Thyroid gland (tissue), 4 donors: ENCODE results near the gene HMGB3.

Source experiments
- CTCF ChIP-seq, 6 experiments: fragments of 200-600 bp in 3 of 6; fragments of 450-650 bp in 3 of 6; sonication (generic) in 3 of 6; IDR thresholded peaks; one replicate each; pipeline ENCODE4 v1.5.1; 2016 to 2019; ENCODE audit warnings: antibody characterized with exemption in 6 of 6, mild to moderate bottlenecking in 2 of 6, inconsistent platforms in 1 of 6, moderate library complexity in 1 of 6
- POLR2A ChIP-seq, 2 donors: fragments of 450-650 bp; IDR thresholded peaks; one replicate each; pipeline ENCODE4 v1.6.1; 2017; ENCODE audit warnings: antibody characterized with exemption in 2 of 2, mild to moderate bottlenecking in 2 of 2, moderate library complexity in 1 of 2

- TF ChIP-seq CTCF (IDR thresholded peaks at IDR 0.05) (no peak), POLR2A (IDR thresholded peaks at IDR 0.05) (no peak)
Measured at GRCh38 chrX:150966742-150967141, 16.4 kb upstream of the HMGB3 start.
